IMR-90 (cell line): Measurements from ENCODE around the gene ZNF609. TPM values are rescaled to one million over a fixed set of nuclear protein-coding genes. Genes with fewer than 3 reads are reported as not detected.

ENCODE experiments used
- ATAC-seq: fragments of 200-7000 bp; cut with Tn5 transposase; 2 replicates; pipeline ENCODE4 v1.9.1; 2020; ENCODE audit warnings: low read depth, mild to moderate bottlenecking, moderate library complexity
- BruUV-seq: library from RNA; stranded (reverse); fragments of 400-500 nt; replicated peaks from 2 replicates; lab custom pipeline; 2021; lab: Mats Ljungman, UMichigan
- CTCF ChIA-PET: fragments of 300-600 bp; formaldehyde crosslinking; extraction: SDS; loops from one replicate; lab custom pipeline; 2021; ENCODE audit warnings: antibody characterized with exemption; lab: Yijun Ruan, JAX
- POLR2A ChIA-PET: fragments of 300-600 bp; sonication (Branson Sonifier 250); formaldehyde crosslinking; loops from one replicate; lab custom pipeline; 2022; ENCODE audit warnings: antibody characterized with exemption; ENCODE audit not compliant: unreplicated experiment; lab: Charles Lee
- DNase-seq: peaks from one replicate; pipeline ENCODE4 v3.0.0; 2013
- H2AFZ ChIP-seq: replicated peaks from 2 replicates; pipeline ENCODE3; 2013; ENCODE audit warnings: low read length, mild to moderate bottlenecking; ENCODE audit not compliant: poor library complexity
- H2AK5ac ChIP-seq: 2 replicates; pipeline ENCODE4 v1.6.1; 2013; ENCODE audit warnings: low read depth, low read length, inconsistent platforms
- H2AK9ac ChIP-seq: replicated peaks from 2 replicates; pipeline ENCODE3; 2013; ENCODE audit warnings: mild to moderate bottlenecking, low read depth, low read length, moderate library complexity; ENCODE audit not compliant: poor library complexity
- H2BK120ac ChIP-seq: 2 replicates; pipeline ENCODE4 v1.6.1; 2013; ENCODE audit warnings: low read depth, low read length, inconsistent platforms
- H2BK15ac ChIP-seq: 3 replicates; pipeline ENCODE4 v1.6.1; 2013; ENCODE audit warnings: low read depth, low read length, inconsistent platforms
- H2BK20ac ChIP-seq: 2 replicates; pipeline ENCODE4 v1.6.1; 2013; ENCODE audit warnings: low read depth, mild to moderate bottlenecking, inconsistent platforms, low read length, moderate library complexity
- H2BK5ac ChIP-seq: 2 replicates; pipeline ENCODE4 v1.6.1; 2013; ENCODE audit warnings: mild to moderate bottlenecking, low read depth, low read length, inconsistent platforms; ENCODE audit not compliant: poor library complexity, severe bottlenecking
- H3K14ac ChIP-seq: replicated peaks from 2 replicates; pipeline ENCODE4 v1.6.1; 2013; ENCODE audit warnings: low read depth, low read length, inconsistent platforms
- H3K18ac ChIP-seq: 2 replicates; pipeline ENCODE4 v1.6.1; 2013; ENCODE audit warnings: low read depth, low read length, control low read depth
- H3K23ac ChIP-seq: 2 replicates; pipeline ENCODE4 v1.6.1; 2013; ENCODE audit warnings: low read depth, low read length, inconsistent platforms
- H3K27ac ChIP-seq: 2 replicates; pipeline ENCODE4 v1.5.1; 2013; ENCODE audit warnings: mild to moderate bottlenecking, control low read depth, low read length; ENCODE audit not compliant: insufficient read depth
- H3K27me3 ChIP-seq: 2 replicates; pipeline ENCODE4 v1.6.1; 2013; ENCODE audit warnings: low read length; ENCODE audit not compliant: control insufficient read depth, insufficient read depth
- H3K36me3 ChIP-seq: 2 replicates; pipeline ENCODE4 v1.6.1; 2013; ENCODE audit warnings: low read length, mixed read lengths; ENCODE audit not compliant: control insufficient read depth, insufficient read depth
- H3K4ac ChIP-seq: 2 replicates; pipeline ENCODE4 v1.6.1; 2013; ENCODE audit warnings: low read depth, low read length, inconsistent platforms
- H3K4me1 ChIP-seq: 2 replicates; pipeline ENCODE4 v1.6.1; 2013; ENCODE audit warnings: low read length, mixed read lengths; ENCODE audit not compliant: control insufficient read depth, insufficient read depth
- H3K4me2 ChIP-seq: 2 replicates; pipeline ENCODE4 v1.6.1; 2013; ENCODE audit warnings: low read depth, mild to moderate bottlenecking, control low read depth, low read length, moderate library complexity
- H3K4me3 ChIP-seq: 2 replicates; pipeline ENCODE4 v1.5.1; 2013; ENCODE audit warnings: low read depth, mild to moderate bottlenecking, control low read depth, low read length, moderate library complexity; ENCODE audit not compliant: insufficient read depth
- H3K56ac ChIP-seq: 2 replicates; pipeline ENCODE4 v1.6.1; 2013; ENCODE audit warnings: low read length, inconsistent platforms; ENCODE audit not compliant: insufficient read depth; ENCODE audit errors: extremely low read depth
- H3K79me1 ChIP-seq, 2 experiments: 2 replicates each; pipeline ENCODE4 v1.6.1; 2013; ENCODE audit warnings: low read length in 2 of 2, inconsistent platforms in 1 of 2, low read depth in 1 of 2
- H3K9ac ChIP-seq: 2 replicates; pipeline ENCODE4 v1.6.1; 2013; ENCODE audit warnings: low read depth, low read length, control low read depth
- H3K9me1 ChIP-seq: 2 replicates; pipeline ENCODE4 v1.6.1; 2013; ENCODE audit warnings: low read length, inconsistent platforms; ENCODE audit not compliant: insufficient read depth
- H3K9me3 ChIP-seq: 2 replicates; pipeline ENCODE4 v1.6.1; 2013; ENCODE audit warnings: low read length; ENCODE audit not compliant: control insufficient read depth, insufficient read depth
- H4K20me1 ChIP-seq: 2 replicates; pipeline ENCODE4 v1.6.1; 2013; ENCODE audit warnings: low read length, inconsistent platforms; ENCODE audit not compliant: insufficient read depth
- H4K5ac ChIP-seq: 2 replicates; pipeline ENCODE4 v1.6.1; 2013; ENCODE audit warnings: mild to moderate bottlenecking, low read depth, low read length, control low read depth
- H4K8ac ChIP-seq, 2 experiments: 2 replicates each; pipeline ENCODE4 v1.6.1; 2013; ENCODE audit warnings: low read depth in 2 of 2, low read length in 2 of 2, control low read depth in 1 of 2, inconsistent platforms in 1 of 2
- H4K91ac ChIP-seq: 2 replicates; pipeline ENCODE4 v1.6.1; 2013; ENCODE audit warnings: low read depth, low read length, inconsistent platforms; ENCODE audit not compliant: insufficient read depth
- BHLHE40 ChIP-seq: fragments of 150-350 bp; IDR thresholded peaks from 2 replicates; pipeline ENCODE4 v1.6.1; 2016; ENCODE audit warnings: mild to moderate bottlenecking, low read depth, low read length
- CEBPB ChIP-seq: IDR thresholded peaks from 2 replicates; pipeline ENCODE4 v1.6.1; 2012; ENCODE audit warnings: low read depth, low read length, improper control_type of control experiment
- CHD1 ChIP-seq: IDR thresholded peaks from 2 replicates; pipeline ENCODE4 v1.6.1; 2012; ENCODE audit warnings: low read depth, low read length, improper control_type of control experiment
- CTCF ChIP-seq: conservative IDR thresholded peaks from 2 replicates; pipeline ENCODE4 v1.5.1; 2012; ENCODE audit warnings: mild to moderate bottlenecking, low read depth, low read length, improper control_type of control experiment
- FOS ChIP-seq: fragments of 150-350 bp; IDR thresholded peaks from 2 replicates; pipeline ENCODE4 v1.6.1; 2016; ENCODE audit warnings: low read depth, low read length
- MAFK ChIP-seq: IDR thresholded peaks from 2 replicates; pipeline ENCODE4 v1.6.1; 2012; ENCODE audit warnings: low read depth, low read length, improper control_type of control experiment
- NFE2L2 ChIP-seq: fragments of 150-350 bp; IDR thresholded peaks from 2 replicates; pipeline ENCODE4 v1.6.1; 2016; ENCODE audit warnings: low read depth, mild to moderate bottlenecking, low read length
- RAD21 ChIP-seq: IDR thresholded peaks from 2 replicates; pipeline ENCODE4 v1.6.1; 2012; ENCODE audit warnings: low read length, improper control_type of control experiment
- SMC3 ChIP-seq: fragments of 150-350 bp; IDR thresholded peaks from 2 replicates; pipeline ENCODE4 v1.6.1; 2016; ENCODE audit warnings: low read depth, mild to moderate bottlenecking, antibody characterized with exemption, low read length, moderate library complexity
- WGBS, 2 experiments: methylation state at CpG; one replicate each; pipeline versions ENCODE4 v1.1.5 to v1.1.7; 2013; ENCODE audit warnings: missing lambda C conversion rate in 2 of 2; ENCODE audit not compliant: insufficient read length in 1 of 2; ENCODE audit errors: extremely low coverage in 2 of 2; 5-methylcytosine and 5-hydroxymethylcytosine counted together
- dilution Hi-C: fragments of 300-500 bp; cut with HindIII; formaldehyde crosslinking; loops from one replicate; pipeline ENCODE4 v1.14.3; 2018; ENCODE audit warnings: low sequenced_read_pairs; ENCODE audit not compliant: unreplicated experiment
- in situ Hi-C: fragments of 300-500 bp; cut with MboI; formaldehyde crosslinking; loops from 3 replicates; pipeline ENCODE4 v1.14.3; 2019; ENCODE audit warnings: low sequenced_read_pairs, inconsistent platforms, mixed read lengths
- intact Hi-C: fragments of 100-400 bp; cut with micrococcal nuclease; formaldehyde crosslinking; loops from 2 replicates; pipeline ENCODE4 v1.10.0; 2022
- polyA plus RNA-seq, 3 experiments: library from polyadenylated mRNA; depleted of rRNA; stranded (reverse); fragments of >200 nt; gene quantifications; 2 replicates each; pipeline ENCODE4 v1.2.3, GENCODE V29; 2012; ENCODE audit warnings: low replicate concordance in 1 of 3
- total RNA-seq: library from RNA; depleted of rRNA; stranded (reverse); fragments of >200 nt; gene quantifications from 2 replicates; pipeline ENCODE4 v1.2.3, GENCODE V29; 2012

ZNF609 gene
- total and polyA plus RNA-seq, 2 of the 4 experiments (the other 2 are of a cell fraction), result 10.4 to 12.5 TPM

GRCh38 chr15:64619880-64620839, 159.8 kb downstream of the ZNF609 start:
- no peak overlapping the region for H2BK15ac ChIP-seq
- no peak overlapping the region for H3K27ac ChIP-seq
- peak overlapping the region; percentile 41; the same call in 1 of the 2 replicates for H3K4me2 ChIP-seq
- peak overlapping the region; percentile 5 for H2BK5ac ChIP-seq
- no TSS peak for BruUV-seq
- peaks cover 57% of the 10 kb centered on the region for H4K20me1 ChIP-seq
- intact Hi-C loops (no loop called here), in situ Hi-C loops (no loop called here), dilution Hi-C loops (no loop called here)
- peaks cover 6% of the 10 kb centered on the region for H3K4me1 ChIP-seq
- no peak overlapping the region for H2AK9ac ChIP-seq
- ChIA-PET CTCF (no interaction called here), POLR2A (no interaction called here)
- DNase-seq (peak; percentile 79), ATAC-seq (peak; percentile 57)
- no peak overlapping the region for H4K8ac ChIP-seq
- peaks cover 50 to 91% of the 10 kb centered on the region in 2 experiments for H3K79me1 ChIP-seq
- no peaks in the 10 kb centered on the region for H3K27me3 ChIP-seq
- peaks cover 6% of the 10 kb centered on the region for H3K36me3 ChIP-seq
- no peak for TF ChIP-seq RAD21
- no peak for TF ChIP-seq CTCF
- no peak for TF ChIP-seq MAFK
- no peak for TF ChIP-seq SMC3
- no peak for TF ChIP-seq BHLHE40
- TF ChIP-seq FOS, result no peak
- no peak for TF ChIP-seq CHD1
- no peak for TF ChIP-seq NFE2L2
- TF ChIP-seq CEBPB, result no peak
- peaks cover 15% of the 10 kb centered on the region for H3K9me1 ChIP-seq
- no peak overlapping the region for H3K4me3 ChIP-seq
- no peak overlapping the region for H2AFZ ChIP-seq
- no peak overlapping the region for H4K91ac ChIP-seq
- H3K9me3 ChIP-seq, result no peaks in the 10 kb centered on the region
- 0 out of 2 replicates have a peak overlapping the region, but pooled peaks have one; percentile 18 for H3K23ac ChIP-seq
- H3K4ac ChIP-seq, result no peak overlapping the region
- no peak overlapping the region for H4K5ac ChIP-seq
- H2AK5ac ChIP-seq, result no peak overlapping the region
- H2BK120ac ChIP-seq, result no peak overlapping the region
- no peak overlapping the region for H3K18ac ChIP-seq
- H3K14ac ChIP-seq, result peak overlapping the region; percentile 4; the same call in 1 of the 2 replicates
- WGBS, 2 experiments, result 60% methylated on average over 1 of the region's 1 CpG; no CpG with 5 or more reads in 1 of the 2 experiments
- no peak overlapping the region for H2BK20ac ChIP-seq
- no peak overlapping the region for H3K56ac ChIP-seq
- no peak overlapping the region for H3K9ac ChIP-seq
